ENCODE measurements around the gene RRM1. TPM values are rescaled to one million over a fixed set of nuclear protein-coding genes. Genes with fewer than 3 reads are reported as not detected.

Gene RRM1
- total and polyA plus RNA-seq, 9 of the 15 experiments (the other 6 are each of a cell fraction or from before 2014, with no cell fraction given): 113 to 270 (median 163) TPM

- TF ChIP-seq POU5F1 (IDR thresholded peaks at IDR 0.05; ENCODE audit: borderline replicate concordance, low read depth, low read length, partially characterized antibody) (no peak), RB1 (IDR thresholded peaks at IDR 0.05; ENCODE audit: low read depth) (peak; percentile 70; the same call in 1 of the 2 replicates), ZBED1 (IDR thresholded peaks at IDR 0.05) (no peak), CBX5 (IDR thresholded peaks at IDR 0.05; ENCODE audit: borderline replicate concordance, low read depth) (no peak), ZNF184 (CRISPR knock-in tag; IDR thresholded peaks at IDR 0.05) (no peak), NCOA1 (IDR thresholded peaks at IDR 0.05; ENCODE audit: low read depth) (no peak), ZBTB8A (IDR thresholded peaks at IDR 0.05; ENCODE audit: partially characterized antibody) (no peak), NELFE (IDR thresholded peaks at IDR 0.05; ENCODE audit: insufficient read depth, insufficient read length) (no peak), ZSCAN32 (CRISPR knock-in tag; IDR thresholded peaks at IDR 0.05) (no peak), STAT5A (IDR thresholded peaks at IDR 0.05; ENCODE audit: borderline replicate concordance, low read length) (no peak), NFRKB (IDR thresholded peaks at IDR 0.05; ENCODE audit: low read depth) (no peak), ZNF253 (CRISPR knock-in tag; conservative IDR thresholded peaks at IDR 0.05) (no peak), E2F4 (CRISPR knock-in tag; IDR thresholded peaks at IDR 0.05; ENCODE audit: low read depth) (no peak), ZC3H8 (IDR thresholded peaks at IDR 0.05) (no peak), ZNF717 (CRISPR knock-in tag; IDR thresholded peaks at IDR 0.05) (no peak), USF1 (CRISPR knock-in tag; IDR thresholded peaks at IDR 0.05) (no peak), FOXJ3 (CRISPR knock-in tag; IDR thresholded peaks at IDR 0.05) (no peak), GTF3C2 (IDR thresholded peaks at IDR 0.05; ENCODE audit: borderline replicate concordance, extremely low read depth, insufficient read length) (no peak), SMAD4 (CRISPR knock-in tag; conservative IDR thresholded peaks at IDR 0.05) (no peak), ZNF347 (CRISPR knock-in tag; IDR thresholded peaks at IDR 0.05; ENCODE audit: low read depth) (no peak), CLOCK (CRISPR knock-in tag; IDR thresholded peaks at IDR 0.05; ENCODE audit: borderline replicate concordance) (no peak), NFE2 (IDR thresholded peaks at IDR 0.05; ENCODE audit: low read depth) (no peak)
Measured at GRCh38 chr11:4072668-4073285, 21.8 kb upstream of the RRM1 start (continued).
